ENCODE measurements around the gene ERVK3-1.

ERVK3-1 gene

DNA sequence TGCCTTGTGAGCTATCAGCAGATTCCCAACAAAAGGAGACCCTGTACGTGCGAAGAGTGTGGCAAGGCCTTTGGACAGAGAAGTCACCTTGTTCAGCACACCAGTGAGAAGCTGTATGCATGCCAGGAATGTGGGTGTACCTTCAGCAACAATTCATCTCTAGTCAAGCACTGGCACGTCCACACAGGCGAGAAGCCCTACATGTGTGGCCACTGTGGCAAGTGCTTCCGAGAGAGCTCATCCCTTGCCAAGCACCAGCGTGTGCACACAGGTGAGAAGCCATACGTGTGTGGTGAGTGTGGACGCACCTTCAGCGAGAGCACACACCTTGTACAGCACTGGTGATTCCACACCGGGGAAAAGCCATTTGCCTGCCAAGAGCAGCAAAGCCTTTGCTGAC is 14.1 kb downstream of the ERVK3-1 start:
- TF ChIP-seq, protein P1, sequence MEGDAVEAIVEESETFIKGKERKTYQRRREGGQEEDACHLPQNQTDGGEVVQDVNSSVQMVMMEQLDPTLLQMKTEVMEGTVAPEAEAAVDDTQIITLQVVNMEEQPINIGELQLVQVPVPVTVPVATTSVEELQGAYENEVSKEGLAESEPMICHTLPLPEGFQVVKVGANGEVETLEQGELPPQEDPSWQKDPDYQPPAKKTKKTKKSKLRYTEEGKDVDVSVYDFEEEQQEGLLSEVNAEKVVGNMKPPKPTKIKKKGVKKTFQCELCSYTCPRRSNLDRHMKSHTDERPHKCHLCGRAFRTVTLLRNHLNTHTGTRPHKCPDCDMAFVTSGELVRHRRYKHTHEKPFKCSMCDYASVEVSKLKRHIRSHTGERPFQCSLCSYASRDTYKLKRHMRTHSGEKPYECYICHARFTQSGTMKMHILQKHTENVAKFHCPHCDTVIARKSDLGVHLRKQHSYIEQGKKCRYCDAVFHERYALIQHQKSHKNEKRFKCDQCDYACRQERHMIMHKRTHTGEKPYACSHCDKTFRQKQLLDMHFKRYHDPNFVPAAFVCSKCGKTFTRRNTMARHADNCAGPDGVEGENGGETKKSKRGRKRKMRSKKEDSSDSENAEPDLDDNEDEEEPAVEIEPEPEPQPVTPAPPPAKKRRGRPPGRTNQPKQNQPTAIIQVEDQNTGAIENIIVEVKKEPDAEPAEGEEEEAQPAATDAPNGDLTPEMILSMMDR (IDR thresholded peaks at IDR 0.05; ENCODE audit: extremely low read depth, missing control alignments) = no peak
- no peak for DNase-seq (ENCODE audit: low spot score)

DNA sequence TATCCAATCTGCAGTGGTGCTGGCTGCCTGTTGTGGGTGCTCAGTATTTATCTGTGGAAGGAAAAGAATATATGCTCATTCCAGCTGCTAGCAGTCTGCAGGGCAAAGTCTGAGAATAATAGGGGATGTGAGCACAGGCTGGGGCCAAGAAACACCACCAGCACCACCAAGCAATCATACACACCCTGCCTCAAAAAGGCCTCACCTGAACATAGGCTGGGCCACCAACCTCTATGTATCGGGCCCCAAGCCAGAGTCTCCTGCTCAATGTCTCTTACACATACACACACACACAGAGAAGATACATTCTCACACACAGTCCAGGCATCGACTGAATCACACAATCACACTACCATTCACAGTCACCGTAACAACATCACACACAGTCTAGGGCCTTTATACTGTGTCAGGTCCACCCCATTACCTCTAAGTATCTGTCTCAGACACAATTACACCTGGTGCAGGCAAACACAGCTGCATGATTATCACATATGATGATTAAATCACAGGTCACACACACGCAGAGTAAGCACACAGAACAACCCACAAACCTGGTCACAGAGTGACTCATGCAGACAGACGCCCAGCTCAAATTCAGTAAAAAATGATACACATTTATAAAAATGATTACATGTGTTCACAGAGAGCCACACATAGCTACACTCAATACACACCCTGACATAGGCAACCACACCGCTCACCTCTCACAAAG is 20.3 kb downstream of the ERVK3-1 start:
- TF ChIP-seq, protein P1 (IDR thresholded peaks at IDR 0.05; ENCODE audit: extremely low read depth, missing control alignments) = no peak

GRCh38 chr19:58326501-58326913 is 21.3 kb downstream of the ERVK3-1 start:
- TF ChIP-seq, protein P1 (IDR thresholded peaks at IDR 0.05; ENCODE audit: extremely low read depth, missing control alignments) = no peak
- DNase-seq (ENCODE audit: low spot score) = no peak

More for the DNA sequence above, 20.3 kb downstream of the ERVK3-1 start:
- no peak for DNase-seq (ENCODE audit: low spot score)

DNA sequence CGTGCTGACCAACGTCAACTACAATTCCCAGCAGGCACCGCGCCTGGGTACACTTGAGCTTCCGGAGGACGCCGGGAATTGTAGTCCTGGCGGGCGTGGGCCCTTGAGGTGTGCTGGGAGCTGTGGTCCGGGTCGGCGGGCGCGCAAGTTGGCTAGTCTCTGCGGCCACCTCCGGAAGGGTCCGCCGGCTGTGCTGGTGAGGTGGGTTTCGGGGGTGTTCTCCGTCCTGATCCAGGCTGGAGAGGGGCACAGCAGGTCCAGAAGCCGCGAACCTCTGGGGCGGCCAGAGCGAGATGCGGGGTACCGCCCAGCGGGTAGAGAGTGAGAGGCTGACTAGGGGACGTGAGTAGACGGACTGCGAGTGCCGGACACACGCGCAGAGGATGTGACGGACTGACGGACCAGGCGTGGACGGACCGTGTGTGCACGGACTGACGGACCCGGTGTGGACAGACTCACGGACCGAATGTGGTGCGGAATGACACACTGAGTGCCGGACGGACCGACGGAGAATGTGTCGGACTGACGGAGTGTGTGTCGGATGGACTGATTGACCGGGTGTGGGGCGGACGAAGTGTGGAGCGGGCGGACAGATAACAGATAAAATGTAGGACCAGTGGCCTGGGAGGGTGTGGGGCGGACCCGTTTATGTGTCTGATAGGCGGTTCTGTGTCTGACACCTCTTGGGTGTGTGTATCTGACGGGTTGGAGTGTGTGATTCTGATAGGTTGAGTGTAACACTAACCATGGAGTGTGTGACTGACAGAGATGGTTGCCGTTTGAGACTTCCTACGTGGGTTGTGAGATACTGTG is 21.9 kb downstream of the ERVK3-1 start, which contains the start of gene ZSCAN22:
ZSCAN22 (plus strand) TSS at position 81 of the 813 bp plus-strand sequence. CDS start 7,809 bp downstream, outside the sequence.
- TF ChIP-seq, protein P1 (IDR thresholded peaks at IDR 0.05; ENCODE audit: extremely low read depth, missing control alignments) = no peak
- DNase-seq (ENCODE audit: low spot score) = peak; percentile 92

- TF ChIP-seq, protein P1 (IDR thresholded peaks at IDR 0.05; ENCODE audit: extremely low read depth, missing control alignments) = no peak
- no peak for DNase-seq (ENCODE audit: low spot score)
These were observed 23.8 kb downstream of the ERVK3-1 start for GRCh38 chr19:58328999-58329398.

DNA sequence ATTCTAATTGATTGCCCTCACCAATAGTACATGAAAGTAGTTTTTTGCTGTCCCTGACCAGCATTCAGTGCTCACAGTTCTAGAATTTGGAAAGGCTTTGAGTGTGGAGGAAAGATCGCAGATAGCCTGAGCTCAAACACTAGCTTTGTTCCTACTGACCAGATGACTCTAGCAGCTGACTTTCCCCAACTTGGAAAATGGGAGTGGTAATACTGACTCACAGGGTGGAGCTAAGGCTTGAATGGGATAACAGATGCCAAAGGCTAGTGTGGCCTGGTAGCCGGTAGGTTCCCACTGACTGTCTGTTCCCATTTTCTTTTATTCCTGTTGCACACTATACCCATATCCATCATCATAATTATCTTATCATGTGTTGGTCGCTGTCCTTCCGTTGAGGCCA is 25.3 kb downstream of the ERVK3-1 start:
- TF ChIP-seq, protein P1 (IDR thresholded peaks at IDR 0.05; ENCODE audit: extremely low read depth, missing control alignments) = no peak
- no peak for DNase-seq (ENCODE audit: low spot score)

DNA sequence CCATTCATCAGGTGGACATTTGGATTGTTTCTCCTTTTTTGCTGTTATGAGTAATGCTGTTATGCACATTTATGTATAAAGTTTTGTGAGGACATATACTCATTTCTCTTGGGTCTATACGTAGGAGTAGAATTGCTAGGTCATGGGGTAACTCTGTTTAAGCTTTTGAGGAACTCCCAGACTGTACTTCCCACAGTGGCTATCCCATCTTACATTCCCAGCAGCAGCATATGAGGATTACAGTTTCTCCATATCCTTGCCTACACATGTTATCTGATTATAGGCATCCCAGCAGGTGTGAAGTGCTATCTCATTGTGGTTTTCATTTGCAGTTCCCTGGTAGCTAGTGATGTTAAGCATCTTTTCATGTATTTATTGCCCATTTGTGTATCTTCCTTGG is 27.5 kb downstream of the ERVK3-1 start:
- no peak for DNase-seq (ENCODE audit: low spot score)
- TF ChIP-seq, protein P1 (IDR thresholded peaks at IDR 0.05; ENCODE audit: extremely low read depth, missing control alignments) = no peak
